Transverse colon (tissue), 4 donors: ENCODE measurements around the gene TFEB. TPM values are rescaled to one million over a fixed set of nuclear protein-coding genes. Genes with fewer than 3 reads are reported as not detected.

Experiments
- DNase-seq: peaks from one replicate; pipeline ENCODE4 v3.0.0-alpha.2; 2019
- H3K27ac ChIP-seq, 4 donors: fragments of 200-600 bp; sonication (generic); 2 replicates each; pipeline ENCODE4 v1.5.1; 2016 to 2018; ENCODE audit warnings: inconsistent platforms in 4 of 4
- H3K27me3 ChIP-seq: fragments of 200-600 bp; sonication (generic); 2 replicates; pipeline ENCODE4 v1.5.1; 2017; ENCODE audit warnings: inconsistent platforms
- H3K36me3 ChIP-seq, 4 donors: fragments of 200-600 bp; sonication (generic); 2 replicates each; pipeline ENCODE4 v1.5.1; 2017 to 2019; ENCODE audit warnings: inconsistent platforms in 4 of 4
- H3K4me1 ChIP-seq, 4 donors: fragments of 200-600 bp; sonication (generic); 2 replicates each; pipeline ENCODE4 v1.5.1; 2017 to 2020; ENCODE audit warnings: inconsistent platforms in 4 of 4
- H3K4me3 ChIP-seq, 4 donors: fragments of 200-600 bp; sonication (generic); 1 replicate in 1 of 4; 2 replicates in 3 of 4; pipeline versions ENCODE4 v1.5.1 to v1.6.1; 2017 to 2019; ENCODE audit warnings: inconsistent platforms in 4 of 4
- H3K9me3 ChIP-seq, 2 donors: fragments of 200-600 bp; sonication (generic); 2 replicates each; pipeline ENCODE4 v1.5.1; 2017 to 2019; ENCODE audit warnings: inconsistent platforms in 2 of 2
- CTCF ChIP-seq, 5 experiments: fragments of 200-600 bp in 3 of 5; fragments of 450-650 bp in 2 of 5; sonication (generic) in 3 of 5; IDR thresholded peaks; 1 replicate in 2 of 5; 2 replicates in 3 of 5; pipeline ENCODE4 v1.5.1; 2016 to 2017; ENCODE audit warnings: antibody characterized with exemption in 5 of 5, inconsistent platforms in 3 of 5, mild to moderate bottlenecking in 2 of 5, moderate library complexity in 1 of 5
- EP300 ChIP-seq: sonication (generic); formaldehyde crosslinking; IDR thresholded peaks from one replicate; pipeline ENCODE4 v1.6.1; 2017; ENCODE audit warnings: antibody characterized with exemption, low read depth
- POLR2A ChIP-seq: fragments of 450-650 bp; IDR thresholded peaks from one replicate; pipeline ENCODE4 v1.6.1; 2016; ENCODE audit warnings: antibody characterized with exemption, mild to moderate bottlenecking, moderate library complexity
- POLR2AphosphoS5 ChIP-seq, 3 donors: sonication (generic); formaldehyde crosslinking; IDR thresholded peaks; one replicate each; pipeline ENCODE4 v1.6.1; 2016; ENCODE audit warnings: antibody characterized with exemption in 3 of 3
- WGBS, 2 donors: methylation state at CpG; one replicate each; pipeline ENCODE4 v1.1.5; 2018; ENCODE audit warnings: low coverage in 1 of 2; 5-methylcytosine and 5-hydroxymethylcytosine counted together
- in situ Hi-C, 4 donors: fragments of 200-750 bp; cut with MboI; loops; one replicate each; pipeline versions ENCODE4 v1.15.0 to v1.15.1; 2017; ENCODE audit warnings: low sequenced_read_pairs in 3 of 4, low pct_ligation_motif_present in 1 of 4, low pct_unique_long_range_greater_than_20kb in 1 of 4
- intact Hi-C: fragments of 100-400 bp; cut with DNase I; formaldehyde crosslinking; loops from one replicate; pipeline ENCODE4 v1.15.1; 2023; ENCODE audit warnings: low total_unique reads
- total RNA-seq, 4 donors: library from RNA; depleted of rRNA; stranded (reverse); fragments of >200 nt; gene quantifications; one replicate each; pipeline ENCODE4 v1.1.0, GENCODE V29; 2016

TFEB gene
- total RNA-seq, 4 donors from 2014 or later = 30.4 to 47.1 (median 38.1) TPM

- WGBS, 2 donors = 83 to 85% methylated on average over 3 to 4 of the region's 6 CpGs
- Histone ChIP-seq H3K9me3 (no peaks in the 10 kb centered on the region), H3K27ac (no peak overlapping the region), H3K36me3 (no peaks in the 10 kb centered on the region), H3K27me3 (no peaks in the 10 kb centered on the region), H3K4me3 (no peak overlapping the region), H3K4me1 (no peaks in the 10 kb centered on the region)
- no peak for DNase-seq
- TF ChIP-seq EP300 (no peak), CTCF (IDR thresholded peaks at IDR 0.05) (no peak), POLR2A (no peak)
- in situ Hi-C loops = loop anchor here in 2 of 4 donors (10.0 to 25.0 kb wide), 3 partner anchors 80 to 313 kb away; no protein-coding TSS in a partner anchor
- intact Hi-C loops = no loop called here
Measured at GRCh38 chr6:41675176-41675775, 60.1 kb downstream of the TFEB start.

- 82% methylated on average over 7 of the region's 7 CpGs; no CpG with 5 or more reads in 1 of the 2 donors for WGBS, 2 donors
- Histone ChIP-seq H3K27me3 (no peaks in the 10 kb centered on the region), H3K27ac (no peak overlapping the region), H3K4me1 (no peaks in the 10 kb centered on the region), H3K4me3 (no peak overlapping the region), H3K36me3 (no peaks in the 10 kb centered on the region), H3K9me3 (no peaks in the 10 kb centered on the region)
- no peak for TF ChIP-seq POLR2AphosphoS5 (IDR thresholded peaks at IDR 0.05)
- TF ChIP-seq CTCF (IDR thresholded peaks at IDR 0.05) = no peak
- no peak for TF ChIP-seq EP300
- TF ChIP-seq POLR2A = no peak
- intact Hi-C loops = no loop called here
- in situ Hi-C loops = loop anchor here in 1 of 4 donors (10.0 kb wide), 1 partner anchor 80 kb away; no protein-coding TSS in a partner anchor
- no peak for DNase-seq
Measured at GRCh38 chr6:41674231-41675000, 61.0 kb downstream of the TFEB start.

GRCh38 chr6:41673704-41674000 is 61.8 kb downstream of the TFEB start:
- H3K4me1 ChIP-seq = no peaks in the 10 kb centered on the region
- no peaks in the 10 kb centered on the region for H3K27me3 ChIP-seq
- intact Hi-C loops (no loop called here), in situ Hi-C loops (loop anchor here in 1 of 4 donors (10.0 kb wide), 1 partner anchor 79 kb away; no protein-coding TSS in a partner anchor)
- no peaks in the 10 kb centered on the region for H3K36me3 ChIP-seq
- TF ChIP-seq POLR2A (no peak), EP300 (no peak), POLR2AphosphoS5 (IDR thresholded peaks at IDR 0.05) (no peak), CTCF (IDR thresholded peaks at IDR 0.05) (no peak)
- no peak overlapping the region for H3K4me3 ChIP-seq
- no peaks in the 10 kb centered on the region for H3K9me3 ChIP-seq
- WGBS, 2 donors = 69% methylated on average over 5 of the region's 5 CpGs; no CpG with 5 or more reads in 1 of the 2 donors
- no peak overlapping the region for H3K27ac ChIP-seq
- no peak for DNase-seq

GRCh38 chr6:41672816-41673703 is 62.3 kb downstream of the TFEB start:
- DNase-seq = no peak
- no peak for TF ChIP-seq CTCF (IDR thresholded peaks at IDR 0.05)
- no peak for TF ChIP-seq POLR2A
- TF ChIP-seq POLR2AphosphoS5 (IDR thresholded peaks at IDR 0.05) = no peak
- TF ChIP-seq EP300 = no peak
- no peak overlapping the region for H3K4me3 ChIP-seq
- in situ Hi-C loops = loop anchor here in 1 of 4 donors (10.0 kb wide), 1 partner anchor 78 kb away; no protein-coding TSS in a partner anchor
- intact Hi-C loops = no loop called here
- H3K27me3 ChIP-seq = no peaks in the 10 kb centered on the region
- H3K4me1 ChIP-seq = no peaks in the 10 kb centered on the region
- 87 to 90% methylated on average over 3 to 17 of the region's 17 CpGs for WGBS, 2 donors
- H3K27ac ChIP-seq = no peak overlapping the region
- no peaks in the 10 kb centered on the region for H3K9me3 ChIP-seq
- H3K36me3 ChIP-seq = no peaks in the 10 kb centered on the region
